CD4-positive, alpha-beta T cell treated with Interleukin-4 for 1 hour (primary cell): ENCODE results near the gene ZC3H4.
"Not testable (repeated sequence)": the region's sequence is repeated elsewhere in the genome, so short reads cannot be mapped to it uniquely, and the experiment has no call there.

ENCODE experiments used
- DNase-seq, 2 donors: peaks; one replicate each; pipeline ENCODE4 v3.0.0-alpha.2; 2020 to 2022

The ZC3H4 gene

DNA sequence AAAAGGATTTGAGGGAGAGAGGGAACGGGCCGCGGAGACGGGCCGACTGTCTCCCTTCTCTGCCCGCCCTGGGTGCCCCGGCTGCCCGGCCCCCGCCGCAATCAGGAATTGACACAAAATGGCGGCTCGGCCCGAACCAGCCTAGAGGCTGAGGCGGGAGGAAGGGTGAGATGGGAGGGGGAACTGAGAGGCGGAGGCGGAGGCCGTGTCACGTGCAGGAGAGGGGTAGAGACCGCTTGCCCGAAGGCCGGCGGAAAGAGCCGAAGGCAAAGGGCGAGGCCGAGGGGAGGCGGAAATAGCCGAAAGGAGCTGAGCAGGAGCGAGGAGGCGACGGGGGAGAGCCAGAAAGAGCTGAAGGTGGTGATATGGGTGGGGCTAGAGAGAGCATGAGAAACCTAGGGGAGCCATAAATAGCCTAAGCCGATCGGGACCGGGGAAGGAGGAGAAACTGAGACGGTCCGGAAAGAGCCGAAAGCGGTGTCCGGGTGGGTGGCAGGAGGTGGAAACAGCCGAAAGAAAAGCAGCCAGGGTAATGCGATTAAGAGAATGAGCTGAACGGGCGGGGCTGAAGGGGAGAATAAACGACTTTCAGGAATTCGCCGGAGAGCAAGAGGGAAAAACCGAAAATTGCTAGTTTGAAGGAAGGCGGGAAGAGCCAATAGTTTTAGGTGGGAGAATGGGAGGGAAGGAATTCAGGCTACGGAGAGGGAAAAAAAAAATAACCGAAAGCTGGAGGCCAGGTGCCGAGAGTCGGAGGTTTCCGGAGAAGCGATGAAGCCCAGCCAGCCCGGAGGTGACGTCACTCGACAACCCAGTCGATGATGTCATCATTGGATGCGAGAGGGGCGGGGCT is at the start of gene ZC3H4:
Gene ZC3H4, minus strand, starts transcription at position 780 of the 853 bp plus-strand sequence. CDS start 1,192 bp downstream, outside the sequence.
- DNase-seq = peak; percentile 100

DNA sequence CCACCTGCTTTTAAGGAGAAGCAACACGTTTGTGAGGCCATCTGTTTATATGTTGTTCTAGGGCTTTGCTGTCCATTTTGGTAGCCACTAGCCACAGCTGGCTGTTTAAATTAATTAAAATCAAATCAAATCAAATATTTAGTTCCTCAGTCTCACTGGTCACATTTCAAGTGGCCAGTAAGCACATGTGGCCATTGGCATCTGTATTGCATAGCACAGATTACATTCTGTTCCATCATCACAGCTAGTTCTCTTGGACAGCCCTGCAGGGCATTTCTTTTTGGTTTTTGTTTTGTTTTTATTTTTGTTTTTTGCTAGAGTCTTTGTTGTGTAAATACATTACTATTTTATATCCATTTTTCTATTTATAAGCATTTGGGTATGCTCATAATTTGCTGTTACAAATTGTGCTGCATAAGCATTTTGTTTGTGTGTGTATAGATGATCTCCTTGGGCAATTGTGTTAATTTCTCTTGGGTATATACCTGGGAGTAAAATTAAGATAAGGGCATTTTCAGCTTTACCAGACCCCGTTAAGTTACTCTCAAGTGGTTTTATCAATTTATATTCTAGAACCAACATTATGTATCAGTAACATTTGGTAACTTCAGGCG is 48.4 kb upstream of the ZC3H4 start:
- no peak for DNase-seq

DNA sequence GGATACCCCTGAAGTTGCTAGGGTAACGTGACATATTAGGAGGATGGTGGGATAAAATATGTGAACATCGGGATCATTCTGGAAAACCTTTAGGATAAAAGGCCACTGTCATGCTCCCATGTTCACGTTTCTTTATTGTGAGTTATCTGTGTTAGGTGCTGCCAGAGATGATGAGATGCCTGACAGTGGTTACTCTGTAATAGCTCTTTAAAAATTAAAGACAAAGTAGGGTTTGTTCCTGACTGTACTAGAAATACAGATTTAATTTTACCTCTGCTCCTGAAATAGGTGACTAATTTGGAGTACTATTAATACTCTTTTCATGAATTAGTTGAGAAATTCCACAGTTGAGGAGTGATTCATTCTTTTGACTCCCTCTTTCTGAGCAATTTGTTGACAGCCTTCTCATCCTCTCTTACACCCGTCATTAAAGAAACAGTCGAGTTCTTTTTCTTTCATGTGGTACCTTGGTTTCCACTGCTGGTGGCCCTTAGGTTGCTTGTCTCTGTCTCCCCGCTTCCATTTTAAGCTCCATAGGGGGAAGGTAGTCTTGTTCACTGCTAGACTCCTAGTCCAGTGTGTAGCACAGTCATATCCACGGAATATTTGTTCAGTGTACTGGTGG is 45.4 kb upstream of the ZC3H4 start:
- peak; percentile 46 to 69 for DNase-seq

DNA sequence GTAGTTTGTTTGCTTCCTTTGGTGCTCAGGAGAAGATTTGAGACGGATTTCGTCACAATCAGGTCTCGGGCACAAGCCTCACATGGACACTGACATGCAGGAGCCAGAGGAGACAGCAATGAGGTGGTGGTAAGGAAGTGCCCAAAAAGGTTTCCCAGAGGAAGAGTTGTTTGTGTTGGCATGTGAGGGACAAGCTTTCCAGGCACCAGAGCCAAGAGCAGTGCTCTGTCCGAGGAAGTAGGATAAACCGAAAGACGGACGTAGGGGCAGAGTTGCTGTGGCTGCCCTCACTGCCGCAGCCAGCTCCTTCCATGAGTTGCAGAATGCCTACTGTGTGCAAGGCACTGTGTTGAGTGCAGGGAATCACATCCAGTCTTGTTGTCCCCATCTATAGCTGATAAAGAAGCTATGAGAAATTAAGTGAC is 44.8 kb upstream of the ZC3H4 start:
- DNase-seq = no peak

DNA sequence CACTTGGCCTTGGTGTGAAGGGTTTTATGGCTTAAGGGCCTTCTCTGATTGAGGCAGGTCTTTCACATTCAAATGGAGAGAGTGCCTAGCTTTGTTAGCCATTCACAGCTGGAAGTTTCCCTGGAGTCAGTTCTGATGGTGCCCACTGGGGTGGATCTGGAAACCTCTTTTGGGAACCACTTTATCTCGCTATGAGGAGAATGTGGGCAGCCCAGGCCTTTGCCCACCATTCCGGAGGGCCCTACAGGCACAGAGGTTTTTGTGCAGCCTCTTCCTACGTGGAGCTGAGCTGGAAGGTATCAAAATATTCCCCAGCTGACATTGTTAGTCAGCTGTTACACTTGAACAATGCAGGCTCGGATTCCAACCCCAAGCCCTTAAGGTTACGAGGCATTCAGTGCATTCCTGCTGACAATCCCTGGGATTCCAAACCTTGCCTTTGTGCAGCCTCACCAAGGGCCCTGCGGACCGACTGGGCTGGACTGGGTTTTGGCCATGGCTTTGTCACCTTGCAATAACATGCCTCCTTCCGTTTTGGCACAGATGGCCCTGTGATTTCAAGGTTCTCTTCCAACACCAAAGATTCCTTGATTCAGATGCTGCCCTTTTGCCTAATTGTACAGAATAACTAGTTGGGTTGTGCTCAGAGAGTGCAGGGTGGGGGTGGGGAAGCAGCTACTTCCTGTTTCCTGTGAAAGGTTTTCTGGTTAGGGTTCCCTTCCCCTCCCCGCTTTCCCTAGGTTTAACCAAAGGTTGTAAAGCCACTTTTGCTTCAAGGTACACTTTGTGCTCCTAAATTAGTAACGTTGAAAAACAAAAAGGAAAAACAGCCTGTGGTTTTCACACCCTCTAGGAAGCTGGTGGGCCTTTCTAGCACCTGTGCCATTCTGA is 44.1 kb upstream of the ZC3H4 start:
- DNase-seq = peak; percentile 27 to 51

DNA sequence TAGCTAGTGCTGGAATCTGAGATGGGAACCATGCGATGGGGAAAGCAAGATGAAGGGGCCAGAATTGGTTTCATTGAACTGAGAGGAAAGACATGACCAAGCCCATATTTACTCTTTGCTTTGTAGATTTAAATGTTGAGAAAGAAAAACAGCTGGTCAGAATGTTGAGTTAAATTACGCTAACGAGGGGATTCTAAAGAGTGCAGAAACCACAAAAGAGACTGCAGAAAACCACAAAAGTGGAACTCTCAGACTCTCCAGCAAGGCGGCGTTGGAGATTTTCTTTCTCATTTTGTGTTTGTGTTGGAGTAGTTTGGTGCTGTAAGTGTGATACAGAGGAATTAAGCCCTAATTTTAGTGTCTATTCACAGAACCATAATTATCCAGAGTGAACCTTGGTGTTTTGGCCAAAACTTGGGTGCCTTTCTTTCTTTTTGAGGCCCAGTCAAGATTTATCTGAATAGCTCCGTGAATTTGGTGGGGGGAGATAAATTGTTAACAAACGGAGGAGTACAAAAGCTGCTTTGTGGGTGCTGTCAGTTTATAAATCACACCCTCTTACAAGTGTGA is 43.4 kb upstream of the ZC3H4 start:
- peak; percentile 29 to 51 for DNase-seq

DNA sequence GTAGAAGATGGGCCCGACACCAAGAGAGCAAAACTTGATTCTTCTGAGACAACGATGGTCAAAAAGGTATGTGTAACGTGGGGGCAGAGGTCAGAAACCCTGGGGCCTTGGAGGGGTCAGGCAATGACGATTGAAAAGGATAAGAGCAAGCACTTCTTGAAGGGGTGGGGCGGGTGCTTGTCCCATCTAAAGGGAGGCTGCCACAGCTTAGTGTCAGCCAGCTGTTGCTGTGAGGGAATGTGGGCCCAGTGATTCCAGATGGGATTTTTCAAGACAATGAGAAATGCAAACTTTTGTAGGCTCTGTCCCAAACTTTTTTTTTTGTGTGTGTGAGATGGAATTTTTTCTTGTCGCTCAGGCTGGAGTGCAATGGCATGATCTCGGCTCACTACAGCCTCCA is 41.6 kb upstream of the ZC3H4 start:
- DNase-seq = no peak

DNA sequence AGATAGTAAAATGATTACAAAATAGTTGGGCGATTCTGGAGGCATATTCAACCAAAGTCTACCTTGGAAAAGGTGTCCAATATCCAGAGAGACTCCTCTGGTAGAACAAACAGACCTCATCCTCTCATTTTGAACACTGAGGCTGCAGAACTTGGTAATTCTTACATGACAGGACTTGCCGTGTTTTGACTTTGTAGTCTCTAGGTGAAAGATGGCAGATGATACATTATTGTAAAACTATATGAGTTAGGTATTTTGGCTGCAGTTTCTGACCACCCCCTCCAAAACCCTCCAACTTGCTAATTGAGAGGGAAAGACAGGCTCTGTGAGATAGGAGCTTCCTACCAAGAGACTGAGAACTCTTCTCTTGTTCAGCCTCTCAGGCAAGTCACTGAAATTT is 39.7 kb upstream of the ZC3H4 start:
- DNase-seq = no peak

DNA sequence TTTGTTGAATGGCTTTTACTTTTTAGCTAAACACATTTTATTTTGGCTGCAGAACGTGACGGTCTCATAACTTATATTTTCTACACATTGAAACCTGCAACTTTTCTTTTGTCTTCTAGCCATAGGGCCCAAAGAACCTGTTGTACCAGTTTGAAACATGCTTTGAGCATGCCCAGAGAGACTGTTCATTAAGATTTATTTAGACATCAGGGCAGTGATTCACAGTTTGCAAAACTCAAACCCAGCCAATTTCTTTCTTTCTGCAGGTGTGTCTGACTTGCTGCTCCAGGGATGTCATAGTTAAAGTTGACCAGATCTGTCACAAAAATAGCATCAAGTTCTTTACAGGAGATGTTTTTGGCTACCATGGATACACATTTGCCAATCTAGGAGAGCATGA is 39.1 kb upstream of the ZC3H4 start:
- no peak for DNase-seq

DNA sequence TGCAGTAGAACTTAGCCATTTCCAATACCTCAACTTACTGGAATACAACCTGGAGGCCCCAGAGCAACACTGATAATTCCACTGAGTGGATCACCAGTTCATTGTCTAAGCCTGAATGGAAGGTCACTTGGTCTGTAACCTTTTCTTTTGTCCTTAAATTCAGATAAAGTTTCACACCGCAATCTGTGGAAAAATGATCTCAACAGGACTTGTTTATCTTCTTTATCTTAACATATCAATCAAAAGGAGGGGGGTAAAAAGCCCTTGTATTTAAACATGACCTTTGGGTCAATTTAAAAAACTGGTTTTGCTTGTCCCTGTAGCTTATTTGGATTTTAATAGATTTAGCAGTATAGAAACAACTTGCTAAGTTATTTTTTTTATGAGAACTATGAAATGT is 38.6 kb upstream of the ZC3H4 start:
- no peak for DNase-seq

DNA sequence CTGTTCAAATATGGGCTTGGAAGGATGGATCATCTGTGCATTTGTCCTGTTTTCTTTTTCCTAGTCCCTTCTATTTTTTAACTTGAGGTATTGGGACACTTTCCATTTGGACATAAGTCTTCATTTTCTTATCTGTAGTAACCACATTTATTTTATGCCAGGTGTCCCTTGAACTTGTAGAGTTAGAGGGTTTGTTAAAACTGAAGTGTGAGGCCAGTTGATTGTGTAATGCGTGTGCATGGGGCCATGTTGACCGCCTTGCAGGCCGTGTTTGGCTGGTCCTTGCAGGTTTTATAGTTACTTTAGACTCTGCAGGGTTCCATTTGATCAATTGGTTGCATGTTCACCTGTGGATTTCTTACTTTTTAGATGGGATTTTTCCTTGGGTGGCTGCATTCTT is 38.1 kb upstream of the ZC3H4 start:
- no peak for DNase-seq

DNA sequence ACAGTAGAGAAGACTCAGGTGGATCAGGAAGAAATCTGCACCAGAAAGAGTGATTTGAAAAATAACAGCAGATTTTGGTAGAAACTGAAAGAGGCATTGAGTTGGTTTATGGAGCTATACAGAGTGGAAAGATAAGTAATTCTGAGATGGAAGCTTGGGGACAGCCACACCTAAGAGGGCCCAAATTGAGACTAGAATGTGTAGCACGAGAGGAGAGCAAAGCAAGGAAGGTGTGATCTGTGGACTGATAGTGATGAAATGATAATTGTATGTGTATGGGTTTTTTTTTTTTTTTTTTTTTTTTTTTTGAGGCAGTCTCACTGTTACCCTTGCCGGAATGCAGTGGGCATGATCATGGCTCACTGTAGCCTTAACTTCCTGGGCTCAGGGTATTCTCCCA is 33.3 kb upstream of the ZC3H4 start:
- DNase-seq = no peak

DNA sequence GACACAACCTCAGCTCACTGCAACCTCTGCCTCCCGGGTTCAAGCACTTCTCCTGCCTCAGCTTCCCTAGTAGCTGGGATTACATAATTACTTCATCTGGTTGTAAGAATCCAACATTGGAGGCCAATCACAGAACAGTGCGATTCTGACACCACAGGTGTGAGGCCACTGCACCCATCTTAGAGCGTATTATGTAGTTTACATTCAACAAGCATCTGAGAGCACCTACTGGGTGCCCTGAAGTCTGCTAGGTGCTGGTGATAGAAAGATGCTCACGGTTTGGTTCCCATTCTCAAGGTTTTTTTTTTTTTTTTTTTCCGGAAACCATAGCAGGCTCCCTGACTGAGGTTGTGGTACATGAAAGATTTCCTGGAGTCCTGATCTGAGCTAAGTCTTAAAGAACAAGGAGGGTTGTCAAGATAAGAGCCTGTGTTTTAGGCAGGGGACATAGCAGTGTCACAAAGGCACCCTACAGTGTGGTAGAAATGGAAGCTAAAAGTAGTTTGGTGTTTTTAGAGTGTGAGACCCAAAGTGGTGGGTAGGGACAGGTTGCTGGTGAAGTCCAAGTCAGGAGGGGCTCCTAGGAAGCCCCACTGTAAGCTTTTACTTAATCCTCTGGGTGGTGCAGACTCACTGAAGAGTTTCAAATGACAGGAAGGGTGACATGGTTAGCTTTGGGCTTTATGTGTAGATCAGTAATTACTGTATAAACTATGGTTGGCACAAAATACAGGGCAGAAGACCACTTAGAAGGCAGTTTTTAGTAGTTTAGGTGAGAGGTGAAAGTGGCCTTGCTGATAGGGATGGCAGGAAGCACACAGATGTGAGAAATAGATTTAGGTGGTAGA is 32.3 kb upstream of the ZC3H4 start:
- peak in 1 of 2 donors; percentile 65 for DNase-seq

DNA sequence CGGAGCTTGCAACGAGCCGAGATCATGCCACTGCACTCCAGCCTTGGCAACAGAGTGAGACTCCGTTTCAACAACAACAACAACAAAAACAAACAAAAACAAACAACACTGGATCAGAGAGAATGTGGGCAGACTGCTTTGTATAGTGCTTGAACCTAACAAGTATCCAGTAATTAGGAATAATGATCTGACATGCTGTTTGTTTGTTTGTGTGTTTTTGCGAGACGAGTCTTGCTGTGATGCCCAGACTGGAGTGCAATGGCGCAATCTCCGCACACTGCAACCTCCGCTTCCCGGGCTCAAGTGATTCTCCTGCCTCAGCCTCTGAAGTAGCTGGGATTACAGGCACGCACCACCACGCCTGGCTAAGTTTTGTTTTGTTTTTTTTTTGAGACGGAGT is 31.1 kb upstream of the ZC3H4 start:
- no peak for DNase-seq

DNA sequence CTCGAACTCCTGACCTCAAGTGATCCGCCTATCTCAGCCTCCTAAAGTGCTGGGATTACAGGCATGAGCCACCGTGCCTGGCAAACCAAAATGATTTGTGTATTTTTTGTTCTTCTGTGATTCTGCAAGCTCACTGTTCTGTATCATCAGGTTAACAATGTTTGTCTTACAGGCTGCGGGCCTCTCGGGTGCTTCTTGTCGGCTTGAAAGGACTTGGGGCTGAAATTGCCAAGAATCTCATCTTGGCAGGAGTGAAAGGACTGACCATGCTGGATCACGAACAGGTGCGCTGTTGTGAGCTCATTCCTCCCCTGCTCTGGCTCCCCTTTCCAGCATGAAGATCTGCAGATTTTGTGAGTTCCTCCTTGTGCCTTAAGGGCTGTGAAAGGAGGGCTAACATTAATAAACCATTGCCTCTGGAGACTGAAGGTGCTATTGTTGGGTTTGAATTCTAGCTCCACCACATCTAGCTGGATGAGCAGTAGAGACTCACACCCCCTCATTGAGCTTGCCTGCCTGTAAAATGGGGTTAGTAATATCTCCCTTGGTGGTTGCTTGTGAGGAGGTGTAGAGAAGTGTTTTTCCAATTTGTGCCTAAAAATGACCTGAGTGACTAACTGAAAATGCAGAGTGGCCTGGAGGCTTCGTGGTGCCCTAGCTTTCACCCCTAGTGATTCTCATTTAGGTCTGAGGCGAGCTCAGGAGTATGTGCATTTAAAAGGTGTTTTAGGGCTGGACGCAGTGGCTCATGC is 29.9 kb upstream of the ZC3H4 start:
- DNase-seq = no peak

DNA sequence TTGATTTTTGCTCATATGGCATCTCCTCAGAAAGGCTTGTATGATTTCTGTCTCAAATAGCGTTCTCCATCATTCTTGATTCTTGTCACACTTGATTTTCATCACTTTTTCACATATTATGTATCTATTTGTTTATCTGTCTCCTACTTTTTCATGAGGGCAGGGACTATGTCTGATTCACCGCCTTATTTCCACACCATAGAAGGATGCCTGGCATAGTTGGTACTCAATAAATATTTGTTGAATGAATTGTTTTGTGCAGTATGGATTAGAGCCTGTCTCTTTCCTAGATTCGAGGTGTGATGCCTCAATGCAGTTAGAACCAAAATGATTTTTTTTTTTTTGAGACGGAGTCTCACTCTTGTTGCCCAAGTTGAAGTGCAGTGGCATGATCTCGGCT is 29.2 kb upstream of the ZC3H4 start:
- no peak for DNase-seq

DNA sequence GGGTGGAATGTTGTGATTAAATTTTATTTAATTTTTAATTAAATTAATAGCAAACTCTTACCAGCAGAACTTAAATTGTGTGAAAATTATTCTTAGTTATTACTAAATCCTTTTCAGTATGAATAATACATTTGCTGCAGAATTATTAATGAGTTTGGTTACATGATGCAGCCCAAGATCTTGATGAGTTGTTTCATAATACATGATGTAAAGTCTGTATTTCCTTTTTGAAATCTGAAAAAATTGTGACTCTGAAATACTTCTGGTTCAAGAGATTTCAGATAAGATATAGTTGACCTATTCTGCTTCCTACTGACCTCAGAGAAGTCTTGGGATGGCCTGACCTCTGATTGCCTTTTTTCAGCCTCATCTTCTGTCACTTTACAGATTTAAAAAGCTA is 28.1 kb upstream of the ZC3H4 start:
- DNase-seq = no peak

DNA sequence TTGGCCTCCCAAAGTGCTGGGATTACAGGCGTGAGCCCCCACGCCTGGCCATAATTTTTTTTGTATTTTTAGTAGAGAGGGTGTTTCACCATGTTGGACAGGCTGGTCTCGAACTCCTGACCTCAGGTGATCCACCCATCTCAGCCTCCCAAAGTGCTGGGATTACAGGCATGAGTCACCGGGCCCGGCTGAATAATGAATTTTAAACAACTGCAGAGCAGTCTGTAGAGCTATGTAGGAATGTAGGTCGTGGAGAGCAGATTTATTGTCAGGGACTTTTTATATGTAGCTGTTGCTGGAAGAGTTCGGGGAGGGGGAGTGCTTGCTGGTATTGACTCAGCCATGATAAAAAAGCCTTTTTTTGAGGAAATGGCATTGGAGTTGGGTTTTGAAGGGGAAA is 27.7 kb upstream of the ZC3H4 start:
- DNase-seq = not testable (repeated sequence)

DNA sequence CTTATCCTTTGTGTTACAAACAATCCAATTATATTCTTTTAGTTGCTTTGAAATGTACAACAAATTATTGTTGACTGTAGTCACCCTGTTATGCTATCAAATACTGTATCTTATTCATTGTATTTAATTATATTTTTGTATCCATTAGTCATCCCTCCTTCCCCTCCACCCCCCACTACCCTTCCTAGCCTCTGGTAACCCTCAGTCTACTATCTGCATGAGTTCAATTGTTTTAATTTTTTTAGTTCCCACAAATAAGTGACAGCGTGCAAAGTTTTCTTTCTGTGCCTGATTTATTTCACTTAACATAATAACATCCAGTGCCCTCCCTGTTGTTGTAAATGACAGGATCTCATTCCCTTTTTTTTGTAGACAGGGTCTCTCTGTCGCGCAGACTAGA is 21.6 kb upstream of the ZC3H4 start:
- no peak for DNase-seq

DNA sequence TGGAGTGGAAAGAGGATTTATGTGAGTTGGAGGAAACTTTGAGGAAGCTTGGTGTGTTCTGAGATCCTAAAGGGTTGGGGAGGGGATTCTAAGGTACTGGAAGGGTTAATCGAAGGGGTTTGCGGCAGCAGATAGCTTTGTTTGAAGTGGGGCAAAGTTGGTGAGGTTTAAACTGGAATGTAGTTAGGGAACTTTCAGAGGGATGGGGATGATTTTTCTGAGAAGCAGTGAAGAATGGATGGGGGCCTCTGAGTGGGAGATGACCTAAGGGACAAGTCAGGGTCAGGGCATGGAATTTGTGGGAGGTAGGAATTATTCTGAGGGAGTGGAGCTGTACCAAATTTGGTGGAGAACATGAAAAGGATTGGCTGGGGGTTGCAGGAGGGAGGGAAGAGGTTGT is 21.0 kb upstream of the ZC3H4 start:
- DNase-seq = no peak

DNA sequence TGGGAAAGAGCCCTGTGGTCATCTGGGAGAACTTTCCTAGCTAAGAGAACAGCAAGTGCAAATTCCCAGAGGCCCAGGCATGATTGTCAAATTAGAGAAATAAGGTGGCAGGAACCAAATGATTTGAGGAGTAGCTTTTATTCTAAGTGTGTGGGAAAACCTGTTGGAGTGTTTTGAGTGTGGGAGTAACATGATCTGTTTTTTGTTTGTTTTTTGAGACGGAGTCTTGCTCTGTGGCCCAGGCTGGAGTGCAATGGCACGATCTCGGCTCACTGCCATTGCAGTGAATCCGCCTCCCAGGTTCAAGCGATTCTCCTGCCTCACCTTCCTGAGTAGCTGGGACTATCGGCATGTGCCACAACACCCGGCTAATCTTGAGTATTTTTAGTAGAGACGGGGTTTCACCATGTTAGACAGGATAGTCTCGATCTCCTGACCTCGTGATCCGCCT is 19.5 kb upstream of the ZC3H4 start:
- DNase-seq = no peak
